Measurements from ENCODE around the gene SAMD4B.

- TF ChIP-seq POLR2AphosphoS5 (IDR thresholded peaks at IDR 0.05; ENCODE audit: borderline replicate concordance, low read depth, low read length) (no peak), EZH2 (IDR thresholded peaks at IDR 0.05) (no peak)
These were observed 17.9 kb upstream of the SAMD4B start for GRCh38 chr19:39324242-39324842.
